Liver (tissue), 9 donors: ENCODE data around the gene ADCY4. TPM values are rescaled to one million over a fixed set of nuclear protein-coding genes. Genes with fewer than 3 reads are reported as not detected.

ENCODE experiments used
- DNase-seq: peaks from one replicate; pipeline ENCODE4 v3.0.0-alpha.2; 2017; ENCODE audit warnings: low spot score
- H3K27ac ChIP-seq, 2 donors: one replicate each; pipeline ENCODE4 v1.7.0; 2013; ENCODE audit warnings: inconsistent platforms in 2 of 2, low read length in 2 of 2, control low read depth in 1 of 2, low read depth in 1 of 2, mild to moderate bottlenecking in 1 of 2
- H3K27me3 ChIP-seq, 4 donors: one replicate each; pipeline versions ENCODE4 v1.6.1 to v1.7.0; 2013; ENCODE audit warnings: low read length in 3 of 4, inconsistent platforms in 1 of 4, mild to moderate bottlenecking in 1 of 4, moderate library complexity in 1 of 4; ENCODE audit not compliant: control insufficient read depth in 4 of 4, insufficient read depth in 4 of 4
- H3K36me3 ChIP-seq, 4 donors: one replicate each; pipeline versions ENCODE4 v1.6.1 to v1.7.0; 2013; ENCODE audit warnings: low read length in 3 of 4, mild to moderate bottlenecking in 3 of 4, low read depth in 1 of 4, moderate library complexity in 1 of 4; ENCODE audit not compliant: control insufficient read depth in 4 of 4, insufficient read depth in 3 of 4
- H3K4me1 ChIP-seq, 4 donors: one replicate each; pipeline versions ENCODE4 v1.6.1 to v1.7.0; 2013; ENCODE audit warnings: low read length in 3 of 4, mild to moderate bottlenecking in 3 of 4, moderate library complexity in 1 of 4; ENCODE audit not compliant: control insufficient read depth in 4 of 4, insufficient read depth in 4 of 4
- H3K4me3 ChIP-seq, 3 donors: one replicate each; pipeline versions ENCODE4 v1.6.1 to v1.7.0; 2013; ENCODE audit warnings: low read length in 3 of 3, control low read depth in 1 of 3, low read depth in 1 of 3, mild to moderate bottlenecking in 1 of 3
- H3K9ac ChIP-seq, 2 donors: one replicate each; pipeline ENCODE4 v1.7.0; 2013; ENCODE audit warnings: low read length in 2 of 2, mild to moderate bottlenecking in 2 of 2, moderate library complexity in 2 of 2, control low read depth in 1 of 2, low read depth in 1 of 2
- H3K9me3 ChIP-seq, 4 donors: one replicate each; pipeline versions ENCODE4 v1.6.1 to v1.7.0; 2013; ENCODE audit warnings: low read length in 3 of 4; ENCODE audit not compliant: control insufficient read depth in 4 of 4
- ATF3 ChIP-seq: IDR thresholded peaks from 2 replicates; pipeline ENCODE4 v1.6.1; 2016; ENCODE audit warnings: antibody characterized with exemption
- FOXA2 ChIP-seq: IDR thresholded peaks from 2 replicates; pipeline ENCODE4 v1.6.1; 2016; ENCODE audit warnings: antibody characterized with exemption
- GABPA ChIP-seq, 2 donors: IDR thresholded peaks in 1 of 2; conservative IDR thresholded peaks in 1 of 2; 2 replicates each; pipeline ENCODE4 v1.6.1; 2016; ENCODE audit warnings: antibody characterized with exemption in 2 of 2, mild to moderate bottlenecking in 1 of 2, moderate library complexity in 1 of 2
- HNF4A ChIP-seq, 2 donors: conservative IDR thresholded peaks; 2 replicates each; pipeline ENCODE4 v1.6.1; 2016; ENCODE audit warnings: antibody characterized with exemption in 2 of 2, mild to moderate bottlenecking in 2 of 2
- HNF4G ChIP-seq: IDR thresholded peaks from 2 replicates; pipeline ENCODE4 v1.6.1; 2016; ENCODE audit warnings: antibody characterized with exemption
- JUND ChIP-seq, 2 donors: IDR thresholded peaks; 2 replicates each; pipeline ENCODE4 v1.6.1; 2016; ENCODE audit warnings: antibody characterized with exemption in 2 of 2
- MAX ChIP-seq: IDR thresholded peaks from 2 replicates; pipeline ENCODE4 v1.6.1; 2016; ENCODE audit warnings: antibody characterized with exemption
- NR2F2 ChIP-seq: IDR thresholded peaks from 2 replicates; pipeline ENCODE4 v1.6.1; 2016; ENCODE audit warnings: antibody characterized with exemption
- RAD21 ChIP-seq, 2 donors: IDR thresholded peaks; 2 replicates each; pipeline ENCODE4 v1.6.1; 2016; ENCODE audit warnings: antibody characterized with exemption in 2 of 2, mild to moderate bottlenecking in 2 of 2
- REST ChIP-seq: IDR thresholded peaks from 2 replicates; pipeline ENCODE4 v1.6.1; 2016; ENCODE audit warnings: antibody characterized with exemption, mild to moderate bottlenecking
- RXRA ChIP-seq, 2 donors: IDR thresholded peaks; 2 replicates each; pipeline ENCODE4 v1.6.1; 2017 to 2018; ENCODE audit warnings: antibody characterized with exemption in 2 of 2, mild to moderate bottlenecking in 1 of 2
- SP1 ChIP-seq: IDR thresholded peaks from 2 replicates; pipeline ENCODE4 v1.6.1; 2018; ENCODE audit warnings: antibody characterized with exemption, mild to moderate bottlenecking
- TAF1 ChIP-seq: conservative IDR thresholded peaks from 2 replicates; pipeline ENCODE4 v1.6.1; 2016; ENCODE audit warnings: antibody characterized with exemption, mild to moderate bottlenecking
- YY1 ChIP-seq: IDR thresholded peaks from 2 replicates; pipeline ENCODE4 v1.6.1; 2016; ENCODE audit warnings: antibody characterized with exemption, mild to moderate bottlenecking
- WGBS: extraction: QIAGEN DNeasy Blood & Tissue Kit; methylation state at CpG from one replicate; pipeline ENCODE4 v1.1.7; 2013; 5-methylcytosine and 5-hydroxymethylcytosine counted together
- polyA plus RNA-seq, 2 donors: library from polyadenylated mRNA; stranded (reverse) in 1 of 2; unstranded in 1 of 2; fragments of 200-250 nt in 1 of 2; fragments of >200 nt in 1 of 2; fragmentation: Nextera tagmentation in 1 of 2; extraction: Ambion mirVana in 1 of 2; gene quantifications; one replicate each; pipeline versions ENCODE4 v1.2.1 to v1.2.3, GENCODE V29; 2013 to 2015
- total RNA-seq, 2 donors: library from RNA; depleted of rRNA; stranded (reverse); fragments of >200 nt; gene quantifications; one replicate each; pipeline ENCODE4 v1.2.3, GENCODE V29; 2014
- TF ChIP-seq, protein P1 (sequence below): fragments of 150-350 bp; IDR thresholded peaks from 2 replicates; pipeline ENCODE4 v1.5.1; 2017; ENCODE audit warnings: improper control_type of control experiment, low read depth, low read length; ENCODE audit not compliant: missing input control
- TF ChIP-seq, protein P2 (sequence below): IDR thresholded peaks from 2 replicates; pipeline ENCODE4 v1.6.1; 2016; ENCODE audit warnings: antibody characterized with exemption
- donor health status: healthy.
- donor health status: healthy.
- donor health status: healthy.
- donor health status: healthy.
- donor health status: healthy.

Gene ADCY4
- total and polyA plus RNA-seq, 4 donors = 2.2 to 7.2 (median 4.0) TPM

GRCh38 chr14:24300326-24300980 lies 34.4 kb downstream of the ADCY4 start:
- H3K4me3 ChIP-seq = peak overlapping the region; percentile 72 to 86 (median 83)
- peak overlapping the region; percentile 71 to 80 for H3K9ac ChIP-seq
- H3K4me1 ChIP-seq = peaks cover 12 to 89% (median 77%) of the 10 kb centered on the region in 4 donors
- H3K9me3 ChIP-seq = no peaks in the 10 kb centered on the region
- DNase-seq = no peak
- H3K36me3 ChIP-seq = peaks cover 9 to 46% (median 33%) of the 10 kb centered on the region in 4 donors
- no peaks in the 10 kb centered on the region for H3K27me3 ChIP-seq
- H3K27ac ChIP-seq = peak overlapping the region; percentile 90 to 94
- WGBS = 25% methylated on average over 16 of the region's 16 CpGs
- TF ChIP-seq YY1 (no peak), FOXA2 (no peak), GABPA (IDR thresholded peaks at IDR 0.05 in 1 of 2, conservative IDR thresholded peaks at IDR 0.05 in 1 of 2) (no peak), SP1 (no peak), HNF4A (conservative IDR thresholded peaks at IDR 0.05) (no peak), HNF4G (no peak), REST (no peak), ATF3 (no peak), NR2F2 (no peak), TAF1 (no peak), RAD21 (IDR thresholded peaks at IDR 0.05) (no peak), MAX (no peak), JUND (IDR thresholded peaks at IDR 0.05) (no peak), RXRA (IDR thresholded peaks at IDR 0.05) (no peak)
- TF ChIP-seq, protein P1, sequence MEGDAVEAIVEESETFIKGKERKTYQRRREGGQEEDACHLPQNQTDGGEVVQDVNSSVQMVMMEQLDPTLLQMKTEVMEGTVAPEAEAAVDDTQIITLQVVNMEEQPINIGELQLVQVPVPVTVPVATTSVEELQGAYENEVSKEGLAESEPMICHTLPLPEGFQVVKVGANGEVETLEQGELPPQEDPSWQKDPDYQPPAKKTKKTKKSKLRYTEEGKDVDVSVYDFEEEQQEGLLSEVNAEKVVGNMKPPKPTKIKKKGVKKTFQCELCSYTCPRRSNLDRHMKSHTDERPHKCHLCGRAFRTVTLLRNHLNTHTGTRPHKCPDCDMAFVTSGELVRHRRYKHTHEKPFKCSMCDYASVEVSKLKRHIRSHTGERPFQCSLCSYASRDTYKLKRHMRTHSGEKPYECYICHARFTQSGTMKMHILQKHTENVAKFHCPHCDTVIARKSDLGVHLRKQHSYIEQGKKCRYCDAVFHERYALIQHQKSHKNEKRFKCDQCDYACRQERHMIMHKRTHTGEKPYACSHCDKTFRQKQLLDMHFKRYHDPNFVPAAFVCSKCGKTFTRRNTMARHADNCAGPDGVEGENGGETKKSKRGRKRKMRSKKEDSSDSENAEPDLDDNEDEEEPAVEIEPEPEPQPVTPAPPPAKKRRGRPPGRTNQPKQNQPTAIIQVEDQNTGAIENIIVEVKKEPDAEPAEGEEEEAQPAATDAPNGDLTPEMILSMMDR = no peak
- TF ChIP-seq, protein P2, sequence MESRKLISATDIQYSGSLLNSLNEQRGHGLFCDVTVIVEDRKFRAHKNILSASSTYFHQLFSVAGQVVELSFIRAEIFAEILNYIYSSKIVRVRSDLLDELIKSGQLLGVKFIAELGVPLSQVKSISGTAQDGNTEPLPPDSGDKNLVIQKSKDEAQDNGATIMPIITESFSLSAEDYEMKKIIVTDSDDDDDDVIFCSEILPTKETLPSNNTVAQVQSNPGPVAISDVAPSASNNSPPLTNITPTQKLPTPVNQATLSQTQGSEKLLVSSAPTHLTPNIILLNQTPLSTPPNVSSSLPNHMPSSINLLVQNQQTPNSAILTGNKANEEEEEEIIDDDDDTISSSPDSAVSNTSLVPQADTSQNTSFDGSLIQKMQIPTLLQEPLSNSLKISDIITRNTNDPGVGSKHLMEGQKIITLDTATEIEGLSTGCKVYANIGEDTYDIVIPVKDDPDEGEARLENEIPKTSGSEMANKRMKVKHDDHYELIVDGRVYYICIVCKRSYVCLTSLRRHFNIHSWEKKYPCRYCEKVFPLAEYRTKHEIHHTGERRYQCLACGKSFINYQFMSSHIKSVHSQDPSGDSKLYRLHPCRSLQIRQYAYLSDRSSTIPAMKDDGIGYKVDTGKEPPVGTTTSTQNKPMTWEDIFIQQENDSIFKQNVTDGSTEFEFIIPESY = no peak
